H1 (cell line): ENCODE results near the gene GSAP. TPM values are rescaled to one million over a fixed set of nuclear protein-coding genes. Genes with fewer than 3 reads are reported as not detected.

Experiments
- CTCF ChIA-PET: fragments of 300-600 bp; sonication (Branson Sonifier 250); formaldehyde crosslinking; loops from one replicate; lab custom pipeline; 2021; ENCODE audit not compliant: partially characterized antibody; lab: Charles Lee
- POLR2A ChIA-PET: fragments of 300-600 bp; sonication (Branson Sonifier 250); formaldehyde crosslinking; loops from one replicate; lab custom pipeline; 2021; ENCODE audit warnings: inconsistent platforms; ENCODE audit not compliant: partially characterized antibody; lab: Charles Lee
- DNase-seq, 2 experiments: peaks; one replicate each; pipeline versions ENCODE4 v3.0.0 to v3.0.0-alpha.2; 2010 to 2022; ENCODE audit warnings: low spot score in 2 of 2, low read depth in 1 of 2, mixed read lengths in 1 of 2
- FAIRE-seq: peaks from 2 replicates; lab custom pipeline; 2011; peaks lifted over from hg19 to GRCh38; lab: Jason Lieb, UNC
- H2AFZ ChIP-seq: 2 replicates; pipeline ENCODE4 v1.8.1; 2012; ENCODE audit warnings: low read length, inconsistent platforms
- H2AK5ac ChIP-seq: 2 replicates; pipeline ENCODE4 v1.6.1; 2013; ENCODE audit warnings: low read depth, low read length
- H2BK120ac ChIP-seq: replicated peaks from 2 replicates; pipeline ENCODE3; 2013; ENCODE audit warnings: low read depth, low read length, inconsistent platforms
- H2BK12ac ChIP-seq: 2 replicates; pipeline ENCODE4 v1.6.1; 2013; ENCODE audit warnings: low read depth, low read length
- H2BK15ac ChIP-seq: 2 replicates; pipeline ENCODE4 v1.6.1; 2013; ENCODE audit warnings: low read length
- H2BK20ac ChIP-seq: 2 replicates; pipeline ENCODE4 v1.6.1; 2013; ENCODE audit warnings: low read length
- H2BK5ac ChIP-seq: 2 replicates; pipeline ENCODE4 v1.6.1; 2013; ENCODE audit warnings: low read depth, low read length
- H3K14ac ChIP-seq: 2 replicates; pipeline ENCODE4 v1.6.1; 2013; ENCODE audit warnings: inconsistent platforms; ENCODE audit not compliant: insufficient read length
- H3K18ac ChIP-seq: 2 replicates; pipeline ENCODE4 v1.6.1; 2013; ENCODE audit warnings: low read length; ENCODE audit errors: extremely low read depth
- H3K23ac ChIP-seq: 2 replicates; pipeline ENCODE4 v1.6.1; 2013; ENCODE audit warnings: inconsistent platforms; ENCODE audit not compliant: insufficient read length
- H3K23me2 ChIP-seq: 2 replicates; pipeline ENCODE4 v1.6.1; 2013; ENCODE audit warnings: low read depth, low read length
- H3K27ac ChIP-seq: 2 replicates; pipeline ENCODE4 v1.6.1; 2011; ENCODE audit warnings: low read depth, low read length, inconsistent platforms
- H3K27me3 ChIP-seq, 4 experiments: replicated peaks in 1 of 4; 1 replicate in 1 of 4; 2 replicates in 3 of 4; pipeline versions ENCODE4 v1.6.1 to v1.8.1; 2011 to 2013; ENCODE audit warnings: low read length in 3 of 4, mild to moderate bottlenecking in 3 of 4, inconsistent platforms in 2 of 4, mixed read lengths in 2 of 4, moderate library complexity in 1 of 4; ENCODE audit not compliant: control insufficient read depth in 3 of 4, insufficient read depth in 3 of 4; ENCODE audit errors: extremely low read depth in 1 of 4
- H3K36me3 ChIP-seq, 4 experiments: 2 replicates each; pipeline versions ENCODE4 v1.6.1 to v1.8.1; 2011 to 2013; ENCODE audit warnings: mild to moderate bottlenecking in 4 of 4, low read length in 3 of 4, moderate library complexity in 2 of 4, control low read depth in 1 of 4, inconsistent platforms in 1 of 4; ENCODE audit not compliant: insufficient read depth in 4 of 4, control insufficient read depth in 2 of 4
- H3K4ac ChIP-seq: replicated peaks from 2 replicates; pipeline ENCODE3; 2013; ENCODE audit warnings: low read length, low read depth, mixed read lengths, inconsistent platforms; ENCODE audit not compliant: insufficient read length
- H3K4me1 ChIP-seq, 4 experiments: replicated peaks in 1 of 4; 1 replicate in 1 of 4; 2 replicates in 3 of 4; pipeline versions ENCODE4 v1.6.1 to v1.8.1; 2011 to 2013; ENCODE audit warnings: low read length in 3 of 4, inconsistent platforms in 2 of 4, mixed read lengths in 1 of 4; ENCODE audit not compliant: insufficient read depth in 4 of 4, control insufficient read depth in 3 of 4
- H3K4me2 ChIP-seq, 2 experiments: 2 replicates each; pipeline versions ENCODE4 v1.6.1 to v1.8.1; 2011 to 2013; ENCODE audit warnings: low read depth in 2 of 2, low read length in 2 of 2, control low read depth in 1 of 2, inconsistent platforms in 1 of 2, mild to moderate bottlenecking in 1 of 2; ENCODE audit not compliant: insufficient read depth in 1 of 2
- H3K4me3 ChIP-seq, 4 experiments: fragments of 200-600, 300-600 bp in 1 of 4; sonication (generic), shearing (Covaris generic), sonication (Bioruptor Twin) in 1 of 4; 2 replicates each; pipeline versions ENCODE4 v1.5.1 to v1.8.1; 2011 to 2016; ENCODE audit warnings: low read length in 4 of 4, low read depth in 3 of 4, control low read depth in 2 of 4, inconsistent platforms in 2 of 4, mild to moderate bottlenecking in 2 of 4, mixed read lengths in 1 of 4, moderate library complexity in 1 of 4; ENCODE audit not compliant: insufficient read depth in 2 of 4; ENCODE audit errors: extremely low read depth in 1 of 4
- H3K56ac ChIP-seq: replicated peaks from 2 replicates; pipeline ENCODE3; 2013; ENCODE audit warnings: low read depth, mild to moderate bottlenecking, mixed read lengths, low read length, inconsistent platforms; ENCODE audit not compliant: insufficient read length
- H3K79me1 ChIP-seq: 2 replicates; pipeline ENCODE4 v1.6.1; 2013; ENCODE audit warnings: low read depth, low read length, control low read depth
- H3K79me2 ChIP-seq, 2 experiments: 2 replicates each; pipeline versions ENCODE4 v1.6.1 to v1.8.1; 2012 to 2013; ENCODE audit warnings: low read length in 2 of 2, mild to moderate bottlenecking in 2 of 2, inconsistent platforms in 1 of 2; ENCODE audit not compliant: insufficient read depth in 2 of 2, control insufficient read depth in 1 of 2
- H3K9ac ChIP-seq, 4 experiments: replicated peaks in 1 of 4; 1 replicate in 1 of 4; 2 replicates in 3 of 4; pipeline versions ENCODE4 v1.6.1 to v1.8.1; 2011 to 2013; ENCODE audit warnings: low read depth in 3 of 4, low read length in 3 of 4, control low read depth in 2 of 4, mild to moderate bottlenecking in 2 of 4, moderate library complexity in 2 of 4, inconsistent platforms in 1 of 4; ENCODE audit errors: extremely low read depth in 1 of 4
- H3K9me3 ChIP-seq, 2 experiments: 2 replicates each; pipeline versions ENCODE4 v1.6.1 to v1.8.1; 2012 to 2013; ENCODE audit warnings: mild to moderate bottlenecking in 2 of 2, moderate library complexity in 2 of 2, control low read depth in 1 of 2, inconsistent platforms in 1 of 2, low read depth in 1 of 2, low read length in 1 of 2, mixed read lengths in 1 of 2; ENCODE audit not compliant: insufficient read depth in 2 of 2
- H4K20me1 ChIP-seq, 2 experiments: replicated peaks in 1 of 2; 2 replicates each; pipeline versions ENCODE3 to v1.8.1; 2011 to 2013; ENCODE audit warnings: inconsistent platforms in 2 of 2, low read length in 2 of 2, mild to moderate bottlenecking in 1 of 2; ENCODE audit not compliant: insufficient read depth in 2 of 2, control insufficient read depth in 1 of 2
- H4K5ac ChIP-seq: 2 replicates; pipeline ENCODE4 v1.6.1; 2013; ENCODE audit warnings: low read length, low read depth, mixed read lengths, inconsistent platforms; ENCODE audit not compliant: insufficient read length
- H4K8ac ChIP-seq: 2 replicates; pipeline ENCODE4 v1.8.0; 2013; ENCODE audit warnings: mild to moderate bottlenecking, moderate library complexity, low read length, inconsistent platforms; ENCODE audit not compliant: insufficient read depth; ENCODE audit errors: extremely low read depth
- H4K91ac ChIP-seq: replicated peaks from 2 replicates; pipeline ENCODE3; 2013; ENCODE audit warnings: low read length, mixed read lengths, inconsistent platforms; ENCODE audit not compliant: insufficient read length
- BCL11A ChIP-seq, 2 experiments: IDR thresholded peaks; one replicate each; pipeline ENCODE4 v1.6.1; 2011; ENCODE audit warnings: low read depth in 2 of 2, low read length in 2 of 2, mild to moderate bottlenecking in 2 of 2
- CHD2 ChIP-seq: IDR thresholded peaks from 2 replicates; pipeline ENCODE4 v1.6.1; 2012; ENCODE audit warnings: low read length, improper control_type of control experiment
- EGR1 ChIP-seq: IDR thresholded peaks from 2 replicates; pipeline ENCODE4 v1.6.1; 2011; ENCODE audit warnings: low read depth, low read length, borderline replicate concordance
- JUN ChIP-seq: IDR thresholded peaks from 2 replicates; pipeline ENCODE4 v1.6.1; 2011; ENCODE audit warnings: low read depth, mild to moderate bottlenecking, improper control_type of control experiment, low read length
- JUND ChIP-seq: IDR thresholded peaks from 2 replicates; pipeline ENCODE4 v1.6.1; 2011; ENCODE audit warnings: mild to moderate bottlenecking, improper control_type of control experiment, low read length
- NANOG ChIP-seq: IDR thresholded peaks from 2 replicates; pipeline ENCODE4 v1.6.1; 2011; ENCODE audit warnings: low read length, low read depth, mild to moderate bottlenecking, inconsistent platforms; ENCODE audit not compliant: insufficient read depth, poor library complexity, severe bottlenecking
- POLR2AphosphoS5 ChIP-seq: IDR thresholded peaks from 2 replicates; pipeline ENCODE4 v1.6.1; 2011; ENCODE audit warnings: low read depth, low read length
- RAD21 ChIP-seq, 2 experiments: IDR thresholded peaks in 1 of 2; conservative IDR thresholded peaks in 1 of 2; 2 replicates each; pipeline ENCODE4 v1.6.1; 2011; ENCODE audit warnings: low read depth in 2 of 2, low read length in 2 of 2, improper control_type of control experiment in 1 of 2, inconsistent platforms in 1 of 2, mild to moderate bottlenecking in 1 of 2, moderate library complexity in 1 of 2
- RXRA ChIP-seq: IDR thresholded peaks from 2 replicates; pipeline ENCODE4 v1.6.1; 2011; ENCODE audit warnings: low read depth, mild to moderate bottlenecking, low read length, moderate library complexity; ENCODE audit not compliant: insufficient read depth
- SP4 ChIP-seq: IDR thresholded peaks from 2 replicates; pipeline ENCODE4 v1.6.1; 2012; ENCODE audit warnings: low read length, inconsistent platforms
- SUZ12 ChIP-seq: fragments of 200-600 bp; sonication (generic); IDR thresholded peaks from 2 replicates; pipeline ENCODE4 v1.6.1; 2012; ENCODE audit warnings: mild to moderate bottlenecking, inconsistent platforms, low read length, moderate library complexity, mixed read lengths
- TAF7 ChIP-seq: optimal IDR thresholded peaks from 2 replicates; pipeline ENCODE3; 2011; ENCODE audit warnings: low read depth, mild to moderate bottlenecking, inconsistent platforms, low read length, moderate library complexity, borderline replicate concordance
- USF2 ChIP-seq: IDR thresholded peaks from 2 replicates; pipeline ENCODE4 v1.6.1; 2011; ENCODE audit warnings: low read length, improper control_type of control experiment
- WGBS, 2 experiments: shearing (Covaris generic) in 1 of 2; methylation state at CpG; one replicate each; pipeline versions ENCODE4 v1.1.6 to v1.1.7; 2013 to 2015; ENCODE audit warnings: low lambda C conversion rate in 2 of 2, mixed read lengths in 2 of 2, inconsistent platforms in 1 of 2, low coverage in 1 of 2, missing lambda C conversion rate in 1 of 2; ENCODE audit not compliant: insufficient replicate concordance in 2 of 2, insufficient coverage in 1 of 2, insufficient read length in 1 of 2; ENCODE audit errors: extremely low coverage in 1 of 2, missing lambda C conversion rate in 1 of 2; 5-methylcytosine and 5-hydroxymethylcytosine counted together
- polyA plus RNA-seq, 7 experiments: library from polyadenylated mRNA; depleted of rRNA in 3 of 7; stranded (reverse) in 5 of 7; unstranded in 2 of 7; fragments of >200 nt in 5 of 7; fragments of 200-250 nt in 2 of 7; gene quantifications; 1 replicate in 5 of 7; 2 replicates in 1 of 7; 4 replicates in 1 of 7; pipeline versions ENCODE4 v1.2.1 to v1.2.3, GENCODE V29; 2011 to 2013; ENCODE audit warnings: missing spikeins in 2 of 7, mixed read lengths in 2 of 7
- total RNA-seq: library from RNA; stranded (reverse); fragmentation: NEBNext Ultra II Directional; extraction: Animal tissue kit (Norgen Biotek cat#: 25700); gene quantifications from 2 replicates; pipeline ENCODE4 v1.2.1, GENCODE V29; 2021

The GSAP gene
- total and polyA plus RNA-seq, 2 of the 8 experiments (the other 6 are each of a cell fraction or from before 2014, with no cell fraction given) = 0.93 to 2.1 TPM

GRCh38 chr7:77313876-77314480 lies 102.2 kb downstream of the GSAP start:
- FAIRE-seq = no peak
- no peaks in the 10 kb centered on the region for H3K79me1 ChIP-seq
- H4K5ac ChIP-seq = no peak overlapping the region
- no peak overlapping the region for H2BK15ac ChIP-seq
- H2BK20ac ChIP-seq = no peak overlapping the region
- no peak overlapping the region for H2BK120ac ChIP-seq
- no peak for DNase-seq
- H2AFZ ChIP-seq = no peak overlapping the region
- H3K14ac ChIP-seq = no peak overlapping the region
- H2BK12ac ChIP-seq = no peak overlapping the region
- H4K20me1 ChIP-seq = no peaks in the 10 kb centered on the region
- H4K91ac ChIP-seq = no peak overlapping the region
- 68% methylated on average over 5 of the region's 5 CpGs; no CpG with 5 or more reads in 1 of the 2 experiments for WGBS, 2 experiments
- H3K36me3 ChIP-seq = no peaks in the 10 kb centered on the region
- no peaks in the 10 kb centered on the region for H3K9me3 ChIP-seq
- H3K4me3 ChIP-seq = no peak overlapping the region
- ChIA-PET CTCF (interaction anchor here (0.8 kb wide), 1 partner anchor 67 kb away, joined by 3 read pairs; no protein-coding TSS in a partner anchor), POLR2A (no interaction called here)
- no peaks in the 10 kb centered on the region for H3K23me2 ChIP-seq
- H3K9ac ChIP-seq = no peak overlapping the region
- no peak overlapping the region for H3K18ac ChIP-seq
- peaks cover 0 to 7% (median 0%) of the 10 kb centered on the region in 4 experiments; a peak in 3 of 7 replicates for H3K4me1 ChIP-seq
- no peak overlapping the region for H2AK5ac ChIP-seq
- no peak overlapping the region for H2BK5ac ChIP-seq
- H3K56ac ChIP-seq = no peak overlapping the region
- no peak overlapping the region for H3K4me2 ChIP-seq
- no peaks in the 10 kb centered on the region; a peak in 1 of 7 replicates for H3K27me3 ChIP-seq
- H3K27ac ChIP-seq = no peak overlapping the region
- H3K4ac ChIP-seq = no peak overlapping the region
- no peak overlapping the region for H4K8ac ChIP-seq
- H3K23ac ChIP-seq = no peak overlapping the region
- H3K79me2 ChIP-seq = no peaks in the 10 kb centered on the region
- TF ChIP-seq EGR1 (no peak), TAF7 (no peak), SUZ12 (no peak), CHD2 (no peak), USF2 (no peak), NANOG (no peak), JUND (no peak), RAD21 (IDR thresholded peaks at IDR 0.05 in 1 of 2, conservative IDR thresholded peaks at IDR 0.05 in 1 of 2; ENCODE audit: low read depth in 2 of 2, low read length in 2 of 2) (no peak), POLR2AphosphoS5 (no peak), SP4 (no peak), JUN (no peak), BCL11A (IDR thresholded peaks at IDR 0.05; ENCODE audit: low read depth in 2 of 2, low read length in 2 of 2) (no peak), RXRA (no peak)
